ENCODE data around the gene KLF6.

GRCh38 chr10:3737864-3738263 lies 47.1 kb downstream of the KLF6 start:
- TF ChIP-seq CTCF (IDR thresholded peaks at IDR 0.05) (no peak), POLR2A (IDR thresholded peaks at IDR 0.05) (no peak)

All from tibial nerve (tissue), 3 donors.